ENCODE data around the gene FAM98C.
"Not testable (repeated sequence)": the region's sequence is repeated elsewhere in the genome, so short reads cannot be mapped to it uniquely, and the experiment has no call there.

DNA sequence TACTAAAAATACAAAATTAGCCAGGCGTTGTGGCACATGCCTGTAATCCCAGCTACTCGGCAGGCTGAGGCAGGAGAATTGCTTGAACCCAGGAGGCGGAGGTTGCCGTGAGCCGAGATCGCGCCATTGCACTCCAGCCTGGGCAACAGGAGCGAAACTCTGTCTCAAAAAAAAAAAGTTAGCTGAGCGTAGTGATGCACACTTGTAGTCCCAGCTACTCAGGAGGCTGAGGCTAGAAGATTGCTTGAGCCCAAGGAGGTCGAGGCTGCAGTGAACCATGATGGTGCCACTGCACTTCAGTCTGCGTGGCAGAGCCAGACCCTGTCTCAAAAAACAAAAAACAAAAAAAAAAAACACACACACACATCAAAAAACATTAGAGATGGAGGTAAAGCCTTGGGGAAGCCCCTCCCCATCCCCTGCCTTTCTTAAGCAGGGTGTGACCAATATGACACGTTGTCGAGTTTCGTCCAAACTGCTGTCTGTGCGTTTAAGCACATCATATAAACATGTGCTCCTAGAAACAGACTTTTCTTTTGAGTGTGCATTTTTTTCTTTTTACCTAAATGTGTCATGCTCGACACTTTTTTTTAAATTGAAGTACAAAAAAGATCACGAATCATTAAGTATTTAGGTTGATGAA lies 24.3 kb downstream of the FAM98C start:
- TF ChIP-seq SPI1 (IDR thresholded peaks at IDR 0.05; ENCODE audit: low read depth, low read length); POLR2A (IDR thresholded peaks at IDR 0.05; ENCODE audit: low read depth, low read length); POLR2AphosphoS5 (IDR thresholded peaks at IDR 0.05; ENCODE audit: low read depth, low read length); TAF1 (IDR thresholded peaks at IDR 0.05; ENCODE audit: low read depth, low read length); POU2F2 (IDR thresholded peaks at IDR 0.05; ENCODE audit: low read depth, low read length); PAX5 (IDR thresholded peaks at IDR 0.05; ENCODE audit: insufficient read depth, low read length, severe bottlenecking): not testable (repeated sequence)

All from GM12891 (cell line).